ENCODE data around the gene CLDN18.

Gene CLDN18

DNA sequence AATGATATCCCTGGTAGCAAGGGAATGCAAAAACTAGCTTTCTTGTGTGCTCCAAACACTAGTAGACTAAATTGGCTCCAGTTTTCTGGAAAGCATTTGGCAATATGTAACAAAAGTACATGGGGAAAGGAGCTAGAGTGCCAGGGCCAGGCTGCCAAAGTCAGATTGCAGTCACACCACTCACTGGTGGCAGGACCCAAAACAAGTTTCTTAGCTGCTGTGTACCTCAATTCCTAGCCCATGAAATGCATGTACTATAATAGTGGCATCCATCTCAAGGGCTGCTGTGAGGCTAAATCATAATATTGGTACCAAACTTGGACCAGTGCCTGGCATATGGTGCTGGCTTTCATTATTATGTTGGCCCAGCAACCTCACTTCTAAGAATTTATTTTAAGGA lies 49.3 kb downstream of the CLDN18 start:
- DNase-seq (no peak), ATAC-seq (replicated peaks) (no peak)
- Mint-ChIP-seq H3K27me3 (peaks cover 25 to 31% of the 10 kb centered on the region in 2 donors), H3K27ac (no peak overlapping the region), H3K9me3 (no peaks in the 10 kb centered on the region), H3K4me3 (no peak overlapping the region), H3K4me1 (ENCODE audit: low read depth in 2 of 2) (no peaks in the 10 kb centered on the region), H3K36me3 (ENCODE audit: insufficient read depth) (no peaks in the 10 kb centered on the region)

DNA sequence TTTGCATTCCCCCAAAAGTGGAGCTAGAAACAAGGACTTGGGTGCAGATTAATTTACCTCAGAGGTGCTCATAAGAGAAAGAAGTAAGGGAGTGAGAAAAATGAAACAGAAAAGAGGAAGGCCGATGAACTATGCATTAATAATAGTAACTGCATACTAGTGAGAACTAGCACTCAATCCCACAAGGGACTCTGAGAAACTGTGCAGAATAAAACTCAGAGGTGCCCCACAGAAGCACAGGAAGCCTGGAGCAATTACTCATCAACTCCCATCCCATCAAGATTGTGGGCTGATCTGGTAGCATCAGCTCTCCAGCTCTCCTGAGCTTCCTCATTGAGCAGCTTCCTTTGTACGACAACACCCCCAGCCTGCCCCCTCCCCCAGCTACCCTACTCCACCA lies 50.8 kb downstream of the CLDN18 start:
- no peaks in the 10 kb centered on the region for H3K4me1 Mint-ChIP-seq (ENCODE audit: low read depth in 2 of 2)
- peaks cover 15 to 24% of the 10 kb centered on the region in 2 donors for H3K27me3 Mint-ChIP-seq
- H3K9me3 Mint-ChIP-seq: no peaks in the 10 kb centered on the region
- DNase-seq (no peak), ATAC-seq (replicated peaks) (no peak)
- H3K27ac Mint-ChIP-seq: no peak overlapping the region
- no peaks in the 10 kb centered on the region for H3K36me3 Mint-ChIP-seq (ENCODE audit: insufficient read depth)
- no peak overlapping the region for H3K4me3 Mint-ChIP-seq

DNA sequence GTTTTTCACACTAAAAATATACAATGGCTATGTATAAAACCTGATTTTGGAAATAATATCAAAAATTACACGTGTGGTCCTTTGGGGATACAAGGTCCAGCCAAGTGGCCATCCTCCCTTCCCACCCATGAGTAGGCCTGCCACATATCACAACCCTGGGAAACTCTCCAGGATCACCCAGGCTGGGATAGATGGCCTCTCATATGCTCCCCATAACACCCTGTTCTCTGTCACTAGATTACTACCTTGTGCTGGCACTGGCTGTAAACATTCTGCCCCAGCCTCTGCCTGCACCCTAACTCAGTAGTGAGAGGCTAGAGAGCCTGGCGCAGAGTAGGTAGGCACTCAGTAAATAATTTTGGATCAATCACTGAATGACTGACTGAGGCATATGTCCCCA lies 52.1 kb downstream of the CLDN18 start:
- ATAC-seq (replicated peaks): no peak
- peaks cover 3% of the 10 kb centered on the region for H3K36me3 Mint-ChIP-seq (ENCODE audit: insufficient read depth)
- H3K27ac Mint-ChIP-seq: no peak overlapping the region
- H3K27me3 Mint-ChIP-seq: peaks cover 8 to 25% of the 10 kb centered on the region in 2 donors
- no peak overlapping the region for H3K4me3 Mint-ChIP-seq
- peaks cover 0 to 2% of the 10 kb centered on the region in 2 donors for H3K4me1 Mint-ChIP-seq (ENCODE audit: low read depth in 2 of 2)
- no peaks in the 10 kb centered on the region for H3K9me3 Mint-ChIP-seq
- DNase-seq: no peak

DNA sequence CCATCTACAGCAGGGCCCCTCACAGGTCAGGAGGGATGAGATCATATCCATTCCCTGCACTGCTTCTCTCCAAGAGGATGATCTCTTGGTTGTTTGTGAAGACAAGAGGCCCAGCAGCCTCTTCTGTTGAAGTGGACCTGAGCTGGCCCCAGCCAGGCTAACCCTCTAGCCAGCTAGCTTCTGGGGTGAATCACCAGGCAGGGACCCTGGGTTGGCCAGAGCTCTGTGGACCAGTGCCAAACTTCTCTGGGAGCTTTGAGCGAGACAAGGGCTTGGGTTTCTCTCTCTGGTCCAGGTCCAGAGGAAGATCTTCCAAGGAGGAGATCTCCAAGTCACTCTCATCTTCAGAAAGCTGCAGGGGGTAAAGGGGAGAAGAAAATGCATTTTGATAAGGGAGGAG lies 52.7 kb downstream of the CLDN18 start:
- H3K27ac Mint-ChIP-seq: no peak overlapping the region
- H3K4me1 Mint-ChIP-seq (ENCODE audit: low read depth in 2 of 2): peaks cover 0 to 2% of the 10 kb centered on the region in 2 donors
- H3K9me3 Mint-ChIP-seq: no peaks in the 10 kb centered on the region
- DNase-seq (no peak), ATAC-seq (replicated peaks) (no peak)
- peaks cover 8 to 25% of the 10 kb centered on the region in 2 donors for H3K27me3 Mint-ChIP-seq
- no peak overlapping the region for H3K4me3 Mint-ChIP-seq
- H3K36me3 Mint-ChIP-seq (ENCODE audit: insufficient read depth): peaks cover 3% of the 10 kb centered on the region

DNA sequence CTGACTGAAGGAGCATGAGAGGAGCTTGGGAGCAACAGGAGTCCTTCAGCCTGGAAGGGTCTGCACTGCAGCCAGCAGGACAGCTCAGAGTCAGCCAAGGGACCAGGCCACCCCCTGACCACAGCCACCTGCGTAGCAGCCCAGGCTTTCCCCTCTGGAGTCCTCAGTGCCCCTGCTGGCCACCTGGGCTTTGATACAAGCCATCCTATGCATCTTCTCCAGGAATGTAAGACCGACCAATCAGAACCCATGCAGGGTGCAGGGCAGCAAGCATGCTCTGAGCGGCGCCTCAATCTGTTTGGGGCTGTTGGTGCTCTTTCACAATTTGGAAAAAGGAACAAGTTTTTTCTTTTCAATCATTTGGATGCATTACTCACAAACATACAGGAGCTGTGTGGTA lies 53.5 kb downstream of the CLDN18 start:
- peaks cover 3% of the 10 kb centered on the region for H3K36me3 Mint-ChIP-seq (ENCODE audit: insufficient read depth)
- no peak for DNase-seq
- no peak for ATAC-seq (replicated peaks)
- no peaks in the 10 kb centered on the region for H3K9me3 Mint-ChIP-seq
- H3K27ac Mint-ChIP-seq: no peak overlapping the region
- H3K4me1 Mint-ChIP-seq (ENCODE audit: low read depth in 2 of 2): peaks cover 0 to 2% of the 10 kb centered on the region in 2 donors
- H3K4me3 Mint-ChIP-seq: no peak overlapping the region
- H3K27me3 Mint-ChIP-seq: peaks cover 2 to 27% of the 10 kb centered on the region in 2 donors

DNA sequence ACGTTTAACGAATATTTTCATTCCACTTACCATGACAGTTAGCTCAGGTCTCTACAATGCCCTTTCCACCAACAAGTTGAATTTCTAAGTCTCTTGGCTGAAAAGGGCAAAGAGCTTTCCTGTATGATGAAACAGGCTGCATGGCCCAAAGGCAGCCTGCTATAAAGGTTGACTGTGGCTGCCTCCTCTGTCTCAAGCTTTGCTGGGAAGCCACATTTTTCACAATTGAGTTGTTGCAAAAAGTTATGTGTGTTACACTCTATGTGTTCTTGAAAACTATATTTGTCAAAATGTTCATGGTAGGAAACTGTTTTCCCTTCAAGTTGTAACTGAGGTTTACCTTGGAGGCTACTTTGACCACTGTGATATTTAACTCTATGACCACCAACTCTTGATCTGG lies 56.0 kb downstream of the CLDN18 start:
- Mint-ChIP-seq H3K9me3 (no peaks in the 10 kb centered on the region), H3K4me3 (no peak overlapping the region), H3K27me3 (peaks cover 7 to 45% of the 10 kb centered on the region in 2 donors), H3K27ac (no peak overlapping the region), H3K4me1 (ENCODE audit: low read depth in 2 of 2) (peaks cover 0 to 2% of the 10 kb centered on the region in 2 donors), H3K36me3 (ENCODE audit: insufficient read depth) (peaks cover 3% of the 10 kb centered on the region)
- ATAC-seq (replicated peaks): no peak
- DNase-seq: no peak

DNA sequence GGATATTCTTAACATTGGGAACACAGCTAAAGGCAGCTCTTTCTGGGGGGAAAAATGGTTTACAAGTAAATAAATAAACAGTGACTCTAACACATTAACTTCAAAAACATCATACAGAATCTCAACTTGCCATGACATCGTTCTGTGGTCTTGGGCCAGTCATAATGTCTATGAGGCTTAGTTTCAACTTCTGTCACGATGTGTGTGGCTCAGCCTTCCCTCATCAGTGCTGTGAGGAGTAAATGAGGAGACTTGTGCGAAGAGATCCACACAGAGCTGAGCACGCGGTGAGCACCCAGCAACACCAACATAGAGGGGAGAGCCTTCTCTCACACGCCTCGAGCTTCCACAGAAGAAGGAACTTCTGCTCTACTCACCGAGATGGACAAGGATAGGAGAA lies 56.4 kb downstream of the CLDN18 start:
- Mint-ChIP-seq H3K36me3 (ENCODE audit: insufficient read depth) (peaks cover 3% of the 10 kb centered on the region), H3K27ac (peak overlapping the region in 1 of 2 donors; percentile 32), H3K4me1 (ENCODE audit: low read depth in 2 of 2) (peaks cover 0 to 2% of the 10 kb centered on the region in 2 donors), H3K9me3 (no peaks in the 10 kb centered on the region), H3K27me3 (peaks cover 7 to 49% of the 10 kb centered on the region in 2 donors), H3K4me3 (no peak overlapping the region)
- ATAC-seq (replicated peaks) (no peak), DNase-seq (no peak)

DNA sequence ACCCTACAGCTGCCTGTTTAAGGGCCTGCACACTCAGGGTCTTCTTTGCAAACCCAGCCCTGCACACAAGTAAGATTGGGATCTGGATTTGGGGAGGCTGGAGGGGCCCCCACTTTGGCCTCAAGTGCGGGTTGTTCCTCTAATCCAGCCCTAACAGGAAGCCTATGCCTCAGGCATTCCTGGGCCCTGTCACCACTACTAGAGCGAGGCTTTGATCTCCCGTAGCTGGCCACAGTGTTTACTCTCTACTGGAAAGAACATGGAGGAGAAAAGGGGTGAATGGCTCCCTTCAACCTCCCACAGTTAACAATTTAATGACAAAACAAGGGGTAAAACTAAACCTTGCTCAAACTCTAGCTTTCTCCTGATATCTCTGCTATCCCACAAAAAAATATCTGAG lies 57.0 kb downstream of the CLDN18 start:
- DNase-seq: no peak
- no peak for ATAC-seq (replicated peaks)
- Mint-ChIP-seq H3K4me1 (ENCODE audit: low read depth in 2 of 2) (peaks cover 0 to 2% of the 10 kb centered on the region in 2 donors), H3K27ac (peak overlapping the region in 1 of 2 donors; percentile 32), H3K4me3 (no peak overlapping the region), H3K9me3 (no peaks in the 10 kb centered on the region), H3K27me3 (peaks cover 7 to 55% of the 10 kb centered on the region in 2 donors), H3K36me3 (ENCODE audit: insufficient read depth) (peaks cover 3% of the 10 kb centered on the region)

DNA sequence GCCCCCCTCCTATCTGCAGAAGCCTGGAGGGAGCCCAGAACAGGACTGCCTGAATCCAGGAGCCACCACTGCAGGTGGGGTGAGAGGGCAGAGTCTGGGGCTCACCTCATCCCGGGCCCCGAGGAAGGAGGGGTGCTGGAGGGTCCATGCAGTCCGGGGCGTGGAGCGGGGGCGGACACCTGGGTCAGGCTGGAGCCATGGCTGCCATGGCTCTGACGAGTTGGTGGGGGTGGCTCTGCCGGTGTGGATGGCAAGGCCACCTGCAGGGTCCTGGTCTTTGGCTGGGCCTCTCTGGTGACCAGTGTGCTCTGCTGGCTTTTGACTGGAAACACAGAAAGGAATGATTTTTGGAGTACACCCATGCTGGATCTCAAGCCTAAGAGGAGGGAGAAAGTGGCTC lies 58.1 kb downstream of the CLDN18 start:
- H3K27me3 Mint-ChIP-seq: peaks cover 12 to 62% of the 10 kb centered on the region in 2 donors
- ATAC-seq (replicated peaks) (no peak), DNase-seq (no peak)
- no peaks in the 10 kb centered on the region for H3K9me3 Mint-ChIP-seq
- H3K27ac Mint-ChIP-seq: no peak overlapping the region
- H3K4me3 Mint-ChIP-seq: no peak overlapping the region
- peaks cover 0 to 2% of the 10 kb centered on the region in 2 donors for H3K4me1 Mint-ChIP-seq (ENCODE audit: low read depth in 2 of 2)
- peaks cover 3% of the 10 kb centered on the region for H3K36me3 Mint-ChIP-seq (ENCODE audit: insufficient read depth)

DNA sequence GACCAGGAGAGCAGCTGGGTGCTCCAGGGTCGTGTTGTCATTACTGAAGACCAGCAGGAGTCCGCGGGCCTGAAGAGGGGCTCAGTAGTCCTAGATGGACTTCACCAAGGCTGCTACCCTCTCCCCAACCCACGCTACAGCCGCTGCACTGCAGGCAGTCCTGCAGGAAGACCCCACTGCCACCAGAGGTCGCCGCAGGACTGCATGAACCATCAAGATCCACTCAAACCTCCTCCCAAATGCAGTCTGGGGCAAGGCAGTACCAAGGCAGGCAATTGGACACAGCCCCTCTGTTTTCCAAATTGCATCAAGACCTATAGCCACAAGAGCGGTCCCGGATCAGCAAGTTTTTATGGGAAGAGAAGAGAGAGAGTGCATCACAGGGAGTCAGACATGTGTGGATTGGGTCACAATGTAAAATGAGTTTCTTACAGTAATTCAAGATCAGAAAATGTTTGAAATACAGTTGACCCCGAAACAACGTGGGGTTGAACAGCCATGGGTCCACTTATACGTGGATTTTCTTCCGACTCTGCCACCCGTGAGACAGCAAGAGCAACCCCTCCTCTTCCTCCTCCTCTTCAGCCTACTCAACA lies 58.7 kb downstream of the CLDN18 start:
- peak; percentile 84 for ATAC-seq (replicated peaks)
- peaks cover 0 to 2% of the 10 kb centered on the region in 2 donors for H3K4me1 Mint-ChIP-seq (ENCODE audit: low read depth in 2 of 2)

DNA sequence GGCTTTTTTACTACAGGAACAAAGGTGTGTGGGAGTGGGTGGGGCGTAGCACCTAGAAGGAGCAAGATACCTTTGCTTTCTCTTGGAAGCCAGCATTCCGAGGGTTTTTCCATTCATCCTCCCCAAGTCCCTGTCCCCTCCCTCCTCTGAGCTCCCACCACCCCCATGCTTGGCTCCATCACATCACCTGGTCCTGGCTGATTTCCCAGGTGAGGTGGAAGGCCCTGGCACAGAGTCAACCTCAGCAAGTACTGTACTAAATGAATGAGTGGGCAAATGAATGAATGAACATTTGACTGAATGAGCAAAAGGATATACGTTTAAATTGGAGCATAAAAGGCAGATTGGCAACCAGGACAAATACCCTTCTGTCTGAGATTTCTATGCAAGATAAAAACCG lies 60.0 kb downstream of the CLDN18 start:
- DNase-seq (no peak), ATAC-seq (replicated peaks) (no peak)
- Mint-ChIP-seq H3K4me3 (no peak overlapping the region), H3K27ac (no peak overlapping the region), H3K4me1 (ENCODE audit: low read depth in 2 of 2) (peaks cover 0 to 2% of the 10 kb centered on the region in 2 donors), H3K9me3 (no peaks in the 10 kb centered on the region), H3K36me3 (ENCODE audit: insufficient read depth) (peaks cover 3% of the 10 kb centered on the region), H3K27me3 (peaks cover 20 to 61% of the 10 kb centered on the region in 2 donors)

More for the DNA sequence above, 58.7 kb downstream of the CLDN18 start:
- DNase-seq: peak; percentile 51 to 58 (median 53)
- Mint-ChIP-seq H3K27me3 (peaks cover 17 to 65% of the 10 kb centered on the region in 2 donors), H3K4me3 (no peak overlapping the region), H3K36me3 (ENCODE audit: insufficient read depth) (peaks cover 3% of the 10 kb centered on the region), H3K9me3 (no peaks in the 10 kb centered on the region), H3K27ac (no peak overlapping the region)

DNA sequence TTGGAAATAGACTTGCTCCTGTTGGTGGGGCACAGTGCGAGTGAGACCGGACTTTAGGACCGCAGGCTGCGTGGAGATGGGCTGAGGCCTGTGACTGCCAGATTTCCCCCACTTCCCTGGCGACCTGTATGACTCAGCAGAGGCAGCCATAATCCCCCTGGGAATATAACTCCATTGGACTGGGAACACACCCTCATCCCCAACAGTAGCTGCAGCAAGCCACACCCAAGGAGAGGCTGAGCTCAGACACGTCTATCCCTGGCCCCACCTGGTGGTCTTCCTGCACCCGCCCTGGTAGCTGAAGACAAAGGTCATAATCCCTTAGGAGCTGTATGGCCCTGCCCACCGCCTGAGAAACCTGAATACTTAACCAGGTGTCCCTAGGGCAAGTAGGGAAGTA lies 62.8 kb downstream of the CLDN18 start:
- peaks cover 26 to 70% of the 10 kb centered on the region in 2 donors for H3K27me3 Mint-ChIP-seq

DNA sequence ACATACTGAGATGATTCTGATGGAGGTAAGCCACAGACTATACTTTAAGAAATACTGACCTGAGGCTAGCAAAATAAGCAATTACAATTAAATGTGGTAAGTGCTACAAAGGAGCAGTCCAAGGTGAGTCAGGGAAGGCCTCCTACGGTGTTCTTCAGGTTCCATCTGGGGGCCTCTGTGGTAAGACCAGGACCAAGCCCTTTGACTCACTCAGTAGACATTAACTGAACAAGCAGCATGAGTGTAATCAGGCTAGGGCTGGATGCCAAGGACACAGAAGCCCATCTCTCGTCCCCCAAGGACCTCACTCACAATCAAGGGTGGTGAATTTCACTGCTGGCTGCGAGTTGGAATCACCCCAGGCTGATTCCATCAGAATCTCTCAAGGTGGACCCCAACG lies 68.1 kb downstream of the CLDN18 start:
- peaks cover 17 to 68% of the 10 kb centered on the region in 2 donors for H3K27me3 Mint-ChIP-seq
- DNase-seq (no peak), ATAC-seq (replicated peaks) (no peak)
- no peaks in the 10 kb centered on the region for H3K9me3 Mint-ChIP-seq
- no peak overlapping the region for H3K4me3 Mint-ChIP-seq
- H3K4me1 Mint-ChIP-seq (ENCODE audit: low read depth in 2 of 2): peaks cover 8% of the 10 kb centered on the region in 2 donors
- no peaks in the 10 kb centered on the region for H3K36me3 Mint-ChIP-seq (ENCODE audit: insufficient read depth)
- H3K27ac Mint-ChIP-seq: no peak overlapping the region

More for the DNA sequence above, 62.8 kb downstream of the CLDN18 start:
- ATAC-seq (replicated peaks) (no peak), DNase-seq (no peak)
- no peaks in the 10 kb centered on the region for H3K9me3 Mint-ChIP-seq
- H3K4me1 Mint-ChIP-seq (ENCODE audit: low read depth in 2 of 2): no peaks in the 10 kb centered on the region
- no peak overlapping the region for H3K27ac Mint-ChIP-seq
- H3K36me3 Mint-ChIP-seq (ENCODE audit: insufficient read depth): no peaks in the 10 kb centered on the region
- H3K4me3 Mint-ChIP-seq: no peak overlapping the region

DNA sequence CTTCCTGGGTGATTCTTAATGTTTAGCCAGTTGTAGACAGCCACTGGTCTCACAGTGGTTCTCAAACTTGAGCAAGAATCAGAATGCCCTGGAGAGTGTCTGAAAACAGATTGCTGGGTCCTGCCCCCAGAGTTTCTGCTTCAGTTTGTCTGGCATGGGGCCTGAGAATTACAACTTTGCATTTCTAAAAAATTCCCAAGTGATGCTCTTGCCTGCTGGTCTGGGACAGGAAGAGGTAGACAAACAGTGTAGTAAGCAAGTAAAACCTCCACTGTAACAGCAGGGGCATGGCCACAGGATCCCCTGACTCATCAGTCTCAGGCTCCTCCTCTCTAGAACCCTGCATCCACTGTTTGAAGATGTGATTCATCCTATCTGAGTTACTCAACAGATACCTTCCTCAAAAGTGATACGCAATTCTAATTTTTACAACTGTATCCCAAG lies 69.0 kb downstream of the CLDN18 start:
- no peaks in the 10 kb centered on the region for H3K9me3 Mint-ChIP-seq
- no peak for ATAC-seq (replicated peaks)
- peaks cover 8 to 10% of the 10 kb centered on the region in 2 donors for H3K4me1 Mint-ChIP-seq (ENCODE audit: low read depth in 2 of 2)
- DNase-seq: no peak
- H3K27ac Mint-ChIP-seq: no peak overlapping the region
- peaks cover 12 to 71% of the 10 kb centered on the region in 2 donors for H3K27me3 Mint-ChIP-seq
- H3K36me3 Mint-ChIP-seq (ENCODE audit: insufficient read depth): no peaks in the 10 kb centered on the region
- H3K4me3 Mint-ChIP-seq: no peak overlapping the region
